Natural killer cell (primary cell): ENCODE data around the gene SLC5A12. TPM values are rescaled to one million over a fixed set of nuclear protein-coding genes. Genes with fewer than 3 reads are reported as not detected.

Source experiments
- ATAC-seq, 3 donors: fragments of 150-1000 bp in 2 of 3; fragments of 200-7000 bp in 1 of 3; cut with Tn5 transposase; 1 replicate in 1 of 3; 2 replicates in 2 of 3; pipeline ENCODE4 v1.10.0; 2021; ENCODE audit warnings: mild to moderate bottlenecking in 2 of 3, moderate library complexity in 2 of 3
- DNase-seq, 2 donors: peaks; one replicate each; pipeline versions ENCODE4 v3.0.0 to v3.0.0-alpha.2; 2013 to 2021; ENCODE audit warnings: mixed read lengths in 1 of 2
- H3K27ac ChIP-seq: one replicate; pipeline ENCODE4 v1.5.1; 2013; ENCODE audit warnings: mild to moderate bottlenecking, low read length
- H3K27me3 ChIP-seq: one replicate; pipeline ENCODE4 v1.6.1; 2013; ENCODE audit warnings: low read length; ENCODE audit not compliant: control insufficient read depth, insufficient read depth
- H3K36me3 ChIP-seq: one replicate; pipeline ENCODE4 v1.6.1; 2013; ENCODE audit warnings: low read length; ENCODE audit not compliant: control insufficient read depth, insufficient read depth
- H3K4me1 ChIP-seq: one replicate; pipeline ENCODE4 v1.6.1; 2013; ENCODE audit warnings: low read length; ENCODE audit not compliant: control insufficient read depth, insufficient read depth
- H3K4me3 ChIP-seq: one replicate; pipeline ENCODE4 v1.5.1; 2013; ENCODE audit warnings: low read length
- H3K9me3 ChIP-seq: one replicate; pipeline ENCODE4 v1.6.1; 2013; ENCODE audit warnings: low read length; ENCODE audit not compliant: control insufficient read depth, insufficient read depth
- H3K27ac Mint-ChIP-seq, 2 donors: one replicate each; pipeline ENCODE4 v1.8.0; 2022; ENCODE audit warnings: mild to moderate bottlenecking in 2 of 2, mixed read lengths in 2 of 2, moderate library complexity in 1 of 2
- H3K27me3 Mint-ChIP-seq, 2 donors: one replicate each; pipeline ENCODE4 v1.8.0; 2022; ENCODE audit warnings: low read depth in 2 of 2, mixed read lengths in 2 of 2
- H3K36me3 Mint-ChIP-seq: one replicate; pipeline ENCODE4 v1.8.0; 2022; ENCODE audit warnings: mixed read lengths
- H3K4me1 Mint-ChIP-seq, 2 donors: one replicate each; pipeline ENCODE4 v1.8.0; 2022; ENCODE audit warnings: mixed read lengths in 2 of 2
- H3K4me3 Mint-ChIP-seq: one replicate; pipeline ENCODE4 v1.8.0; 2022; ENCODE audit warnings: mild to moderate bottlenecking, moderate library complexity, mixed read lengths
- H3K9me3 Mint-ChIP-seq, 2 donors: one replicate each; pipeline ENCODE4 v1.8.0; 2022; ENCODE audit warnings: mixed read lengths in 2 of 2
- WGBS: methylation state at CpG from one replicate; pipeline ENCODE4 v1.1.7; 2013; ENCODE audit warnings: missing lambda C conversion rate; ENCODE audit not compliant: insufficient coverage; 5-methylcytosine and 5-hydroxymethylcytosine counted together
- intact Hi-C: fragments of 100-400 bp; cut with micrococcal nuclease; formaldehyde crosslinking; loops from one replicate; pipeline ENCODE4 v1.14.2; 2022
- total RNA-seq, 4 donors: library from RNA; stranded (reverse); fragments of 120-200 nt in 1 of 4; gene quantifications; one replicate each; pipeline versions ENCODE4 v1.2.3 to v1.2.4, GENCODE V29; 2013 to 2022
- TF ChIP-seq, protein P1 (sequence below): fragments of 200-600 bp; IDR thresholded peaks from one replicate; pipeline ENCODE4 v1.8.0; 2022; ENCODE audit warnings: antibody characterized with exemption

Gene SLC5A12
- total RNA-seq, 3 donors from 2014 or later (not counting 1 experiment from before 2014, with no cell fraction given): not detected

DNA sequence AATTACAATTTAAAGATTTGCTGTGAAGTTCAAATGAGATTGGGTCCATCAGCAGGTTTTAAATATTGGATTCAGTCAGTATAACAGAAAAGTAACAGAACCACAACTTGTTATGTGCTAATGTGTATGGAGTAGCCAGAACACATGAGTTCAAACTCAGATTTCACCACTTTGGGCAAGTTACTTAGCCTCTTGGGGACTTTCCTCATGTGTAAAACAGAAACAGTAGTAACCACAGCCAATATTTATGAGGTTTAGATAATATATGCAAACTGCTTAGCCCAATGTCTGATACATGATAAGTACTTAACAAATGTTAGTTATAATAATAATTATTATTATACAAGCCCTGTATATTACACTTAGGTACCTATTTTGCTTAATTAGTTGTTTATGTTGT, 21.8 kb upstream of the SLC5A12 start:
- H3K4me3 Mint-ChIP-seq: no peak overlapping the region
- no peaks in the 10 kb centered on the region for H3K4me1 ChIP-seq
- H3K36me3 ChIP-seq: no peaks in the 10 kb centered on the region
- H3K4me3 ChIP-seq: no peak overlapping the region
- DNase-seq: no peak
- TF ChIP-seq, protein P1, sequence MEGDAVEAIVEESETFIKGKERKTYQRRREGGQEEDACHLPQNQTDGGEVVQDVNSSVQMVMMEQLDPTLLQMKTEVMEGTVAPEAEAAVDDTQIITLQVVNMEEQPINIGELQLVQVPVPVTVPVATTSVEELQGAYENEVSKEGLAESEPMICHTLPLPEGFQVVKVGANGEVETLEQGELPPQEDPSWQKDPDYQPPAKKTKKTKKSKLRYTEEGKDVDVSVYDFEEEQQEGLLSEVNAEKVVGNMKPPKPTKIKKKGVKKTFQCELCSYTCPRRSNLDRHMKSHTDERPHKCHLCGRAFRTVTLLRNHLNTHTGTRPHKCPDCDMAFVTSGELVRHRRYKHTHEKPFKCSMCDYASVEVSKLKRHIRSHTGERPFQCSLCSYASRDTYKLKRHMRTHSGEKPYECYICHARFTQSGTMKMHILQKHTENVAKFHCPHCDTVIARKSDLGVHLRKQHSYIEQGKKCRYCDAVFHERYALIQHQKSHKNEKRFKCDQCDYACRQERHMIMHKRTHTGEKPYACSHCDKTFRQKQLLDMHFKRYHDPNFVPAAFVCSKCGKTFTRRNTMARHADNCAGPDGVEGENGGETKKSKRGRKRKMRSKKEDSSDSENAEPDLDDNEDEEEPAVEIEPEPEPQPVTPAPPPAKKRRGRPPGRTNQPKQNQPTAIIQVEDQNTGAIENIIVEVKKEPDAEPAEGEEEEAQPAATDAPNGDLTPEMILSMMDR: no peak
- H3K27ac Mint-ChIP-seq: no peak overlapping the region
- no peaks in the 10 kb centered on the region for H3K27me3 ChIP-seq
- H3K36me3 Mint-ChIP-seq: no peaks in the 10 kb centered on the region
- intact Hi-C loops: no loop called here
- no peaks in the 10 kb centered on the region for H3K9me3 ChIP-seq
- no peak overlapping the region for H3K27ac ChIP-seq
- H3K9me3 Mint-ChIP-seq: peaks cover 7 to 10% of the 10 kb centered on the region in 2 donors
- no peak for ATAC-seq
- no peaks in the 10 kb centered on the region for H3K27me3 Mint-ChIP-seq
- no peaks in the 10 kb centered on the region for H3K4me1 Mint-ChIP-seq

GRCh38 chr11:26742966-26743365, 21.1 kb upstream of the SLC5A12 start:
- Mint-ChIP-seq H3K27me3 (no peaks in the 10 kb centered on the region), H3K4me3 (no peak overlapping the region), H3K4me1 (no peaks in the 10 kb centered on the region), H3K27ac (no peak overlapping the region), H3K36me3 (no peaks in the 10 kb centered on the region), H3K9me3 (peaks cover 7 to 11% of the 10 kb centered on the region in 2 donors)
- no peaks in the 10 kb centered on the region for H3K9me3 ChIP-seq
- WGBS: no CpG with 5 or more reads among the region's 1 CpG
- DNase-seq (no peak), ATAC-seq (no peak)
- no peaks in the 10 kb centered on the region for H3K27me3 ChIP-seq
- H3K4me3 ChIP-seq: no peak overlapping the region
- no peaks in the 10 kb centered on the region for H3K36me3 ChIP-seq
- H3K27ac ChIP-seq: no peak overlapping the region
- TF ChIP-seq, protein P1: no peak
- intact Hi-C loops: no loop called here
- H3K4me1 ChIP-seq: no peaks in the 10 kb centered on the region

- DNase-seq: no peak
These were observed 19.2 kb upstream of the SLC5A12 start for GRCh38 chr11:26741036-26741435.

More at GRCh38 chr11:26741036-26741435, 19.2 kb upstream of the SLC5A12 start:
- Mint-ChIP-seq H3K9me3 (peaks cover 13% of the 10 kb centered on the region in 2 donors), H3K36me3 (no peaks in the 10 kb centered on the region), H3K27ac (no peak overlapping the region), H3K4me3 (no peak overlapping the region), H3K27me3 (no peaks in the 10 kb centered on the region), H3K4me1 (no peaks in the 10 kb centered on the region)
- Histone ChIP-seq H3K4me3 (no peak overlapping the region), H3K4me1 (no peaks in the 10 kb centered on the region), H3K9me3 (no peaks in the 10 kb centered on the region), H3K27ac (no peak overlapping the region), H3K36me3 (no peaks in the 10 kb centered on the region), H3K27me3 (no peaks in the 10 kb centered on the region)
- intact Hi-C loops: no loop called here
- WGBS: 57% methylated on average over 2 of the region's 2 CpGs
- TF ChIP-seq, protein P1: no peak
- no peak for ATAC-seq
